GM13977 (cell line): ENCODE results near the gene VPS26A.

ENCODE experiments used
- DNase-seq: peaks from one replicate; pipeline ENCODE4 v3.0.0; 2012; ENCODE audit warnings: low spot score
- in situ Hi-C: fragments of 300-500 bp; cut with MboI; formaldehyde crosslinking; loops from one replicate; pipeline ENCODE4 v1.12.0; 2022; ENCODE audit warnings: low sequenced_read_pairs, low pct_unique_long_range_greater_than_20kb, mixed read lengths, inconsistent platforms; ENCODE audit not compliant: unreplicated experiment
- TF ChIP-seq, protein P1 (sequence below): IDR thresholded peaks from 2 replicates; pipeline ENCODE4 v1.5.1; 2012; ENCODE audit warnings: mild to moderate bottlenecking, control low read depth; ENCODE audit not compliant: insufficient read depth; ENCODE audit errors: extremely low read depth, missing control alignments

Gene VPS26A

DNA sequence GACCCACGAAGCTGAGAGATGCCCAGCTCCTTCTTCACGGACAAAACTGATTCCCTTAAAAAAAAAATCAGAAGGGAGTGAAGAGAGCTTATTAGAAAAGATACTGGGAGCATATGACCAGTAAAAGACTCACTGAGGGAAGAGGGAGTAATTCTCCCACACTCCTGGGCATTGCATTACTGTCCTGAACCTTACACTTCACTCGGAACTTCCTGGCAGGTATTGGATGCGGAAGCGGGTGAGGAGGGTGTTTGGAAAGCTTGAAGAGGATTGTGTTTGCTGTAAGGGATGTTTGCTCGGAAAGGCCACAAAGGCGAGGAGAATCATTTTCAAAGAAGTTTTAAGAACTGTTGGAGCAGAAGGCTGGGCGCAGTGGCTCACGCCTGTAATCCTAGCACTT, 96.5 kb downstream of the VPS26A start:
- in situ Hi-C loops: loop anchor here (25.0 kb wide), 1 partner anchor 208 kb away; no protein-coding TSS in a partner anchor
- DNase-seq: no peak
- TF ChIP-seq, protein P1, sequence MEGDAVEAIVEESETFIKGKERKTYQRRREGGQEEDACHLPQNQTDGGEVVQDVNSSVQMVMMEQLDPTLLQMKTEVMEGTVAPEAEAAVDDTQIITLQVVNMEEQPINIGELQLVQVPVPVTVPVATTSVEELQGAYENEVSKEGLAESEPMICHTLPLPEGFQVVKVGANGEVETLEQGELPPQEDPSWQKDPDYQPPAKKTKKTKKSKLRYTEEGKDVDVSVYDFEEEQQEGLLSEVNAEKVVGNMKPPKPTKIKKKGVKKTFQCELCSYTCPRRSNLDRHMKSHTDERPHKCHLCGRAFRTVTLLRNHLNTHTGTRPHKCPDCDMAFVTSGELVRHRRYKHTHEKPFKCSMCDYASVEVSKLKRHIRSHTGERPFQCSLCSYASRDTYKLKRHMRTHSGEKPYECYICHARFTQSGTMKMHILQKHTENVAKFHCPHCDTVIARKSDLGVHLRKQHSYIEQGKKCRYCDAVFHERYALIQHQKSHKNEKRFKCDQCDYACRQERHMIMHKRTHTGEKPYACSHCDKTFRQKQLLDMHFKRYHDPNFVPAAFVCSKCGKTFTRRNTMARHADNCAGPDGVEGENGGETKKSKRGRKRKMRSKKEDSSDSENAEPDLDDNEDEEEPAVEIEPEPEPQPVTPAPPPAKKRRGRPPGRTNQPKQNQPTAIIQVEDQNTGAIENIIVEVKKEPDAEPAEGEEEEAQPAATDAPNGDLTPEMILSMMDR: no peak
